H9 (cell line): ENCODE measurements around the gene IMPDH2. TPM values are rescaled to one million over a fixed set of nuclear protein-coding genes. Genes with fewer than 3 reads are reported as not detected.

Source experiments
- DNase-seq: peaks from one replicate; pipeline ENCODE4 v3.0.0-alpha.2; 2017
- H2AFZ ChIP-seq: one replicate; pipeline ENCODE4 v1.6.1; 2013; ENCODE audit warnings: mild to moderate bottlenecking, low read length, control low read depth, moderate library complexity
- H2AK5ac ChIP-seq: 2 replicates; pipeline ENCODE4 v1.6.1; 2013; ENCODE audit warnings: low read length, control low read depth, mixed read lengths; ENCODE audit not compliant: insufficient read length
- H2BK120ac ChIP-seq: one replicate; pipeline ENCODE4 v1.6.1; 2013; ENCODE audit warnings: low read depth, mild to moderate bottlenecking, low read length, control low read depth, inconsistent platforms; ENCODE audit not compliant: poor library complexity, severe bottlenecking
- H2BK12ac ChIP-seq: 2 replicates; pipeline ENCODE4 v1.6.1; 2013; ENCODE audit warnings: low read length, control low read depth, mixed read lengths, low read depth; ENCODE audit not compliant: insufficient read length
- H2BK15ac ChIP-seq: 2 replicates; pipeline ENCODE4 v1.6.1; 2013; ENCODE audit warnings: low read depth, low read length, control low read depth
- H2BK20ac ChIP-seq: one replicate; pipeline ENCODE4 v1.6.1; 2013; ENCODE audit warnings: low read depth, mild to moderate bottlenecking, low read length, control low read depth, inconsistent platforms; ENCODE audit not compliant: poor library complexity, severe bottlenecking
- H2BK5ac ChIP-seq: 2 replicates; pipeline ENCODE4 v1.6.1; 2013; ENCODE audit warnings: low read length, control low read depth, mixed read lengths; ENCODE audit not compliant: insufficient read length
- H3K14ac ChIP-seq: 2 replicates; pipeline ENCODE4 v1.6.1; 2013; ENCODE audit warnings: low read length, control low read depth; ENCODE audit not compliant: insufficient read depth
- H3K18ac ChIP-seq: 2 replicates; pipeline ENCODE4 v1.6.1; 2013; ENCODE audit warnings: low read depth, mild to moderate bottlenecking, mixed read lengths, low read length, control low read depth; ENCODE audit not compliant: insufficient read length
- H3K23ac ChIP-seq: 2 replicates; pipeline ENCODE4 v1.6.1; 2013; ENCODE audit warnings: low read length, control low read depth, mixed read lengths, low read depth; ENCODE audit not compliant: insufficient read length
- H3K23me2 ChIP-seq: 2 replicates; pipeline ENCODE4 v1.6.1; 2013; ENCODE audit warnings: low read depth, mild to moderate bottlenecking, mixed read lengths, low read length, control low read depth; ENCODE audit not compliant: insufficient read length, poor library complexity, severe bottlenecking
- H3K27ac ChIP-seq: 2 replicates; pipeline ENCODE4 v1.5.1; 2013; ENCODE audit warnings: low read length, control low read depth, mixed read lengths, low read depth; ENCODE audit not compliant: insufficient read length
- H3K27me3 ChIP-seq: 2 replicates; pipeline ENCODE4 v1.6.1; 2013; ENCODE audit warnings: low read length, control low read depth, inconsistent platforms; ENCODE audit not compliant: insufficient read depth
- H3K4ac ChIP-seq: 2 replicates; pipeline ENCODE4 v1.6.1; 2013; ENCODE audit warnings: low read depth, mild to moderate bottlenecking, control low read depth, inconsistent platforms, low read length, moderate library complexity
- H3K4me1 ChIP-seq: 2 replicates; pipeline ENCODE4 v1.6.1; 2013; ENCODE audit warnings: low read length, control low read depth, inconsistent platforms; ENCODE audit not compliant: insufficient read depth
- H3K4me2 ChIP-seq: 2 replicates; pipeline ENCODE4 v1.6.1; 2013; ENCODE audit warnings: low read length, control low read depth, mixed read lengths; ENCODE audit not compliant: insufficient read length, insufficient read depth
- H3K56ac ChIP-seq: 2 replicates; pipeline ENCODE4 v1.6.1; 2013; ENCODE audit warnings: low read depth, mild to moderate bottlenecking, mixed read lengths, low read length, control low read depth; ENCODE audit not compliant: insufficient read length
- H3K79me1 ChIP-seq: 2 replicates; pipeline ENCODE4 v1.6.1; 2013; ENCODE audit warnings: low read depth, mild to moderate bottlenecking, moderate library complexity, low read length, control low read depth, inconsistent platforms; ENCODE audit not compliant: insufficient read depth, poor library complexity, severe bottlenecking
- H3K79me2 ChIP-seq: 2 replicates; pipeline ENCODE4 v1.6.1; 2013; ENCODE audit warnings: low read length, control low read depth, inconsistent platforms; ENCODE audit not compliant: insufficient read depth
- H3K9ac ChIP-seq: 2 replicates; pipeline ENCODE4 v1.6.1; 2013; ENCODE audit warnings: low read length, control low read depth, mixed read lengths; ENCODE audit not compliant: insufficient read length; ENCODE audit errors: extremely low read depth
- H3K9me3 ChIP-seq: one replicate; pipeline ENCODE4 v1.6.1; 2013; ENCODE audit warnings: low read depth, low read length, inconsistent platforms; ENCODE audit not compliant: control insufficient read depth
- H3T11ph ChIP-seq: one replicate; pipeline ENCODE4 v1.6.1; 2013; ENCODE audit warnings: mild to moderate bottlenecking, low read length, control low read depth, inconsistent platforms
- H4K20me1 ChIP-seq: one replicate; pipeline ENCODE4 v1.6.1; 2013; ENCODE audit not compliant: control insufficient read depth, insufficient read length, insufficient read depth
- H4K5ac ChIP-seq: 2 replicates; pipeline ENCODE4 v1.6.1; 2013; ENCODE audit warnings: low read depth, mild to moderate bottlenecking, mixed read lengths, low read length, control low read depth; ENCODE audit not compliant: insufficient read length
- H4K8ac ChIP-seq: replicated peaks from 2 replicates; pipeline ENCODE4 v1.6.1; 2013; ENCODE audit warnings: low read length, control low read depth, mixed read lengths, low read depth; ENCODE audit not compliant: insufficient read length
- H4K91ac ChIP-seq: 2 replicates; pipeline ENCODE4 v1.6.1; 2013; ENCODE audit warnings: low read depth, mild to moderate bottlenecking, moderate library complexity, mixed read lengths, low read length, control low read depth; ENCODE audit not compliant: insufficient read length
- H3K27ac Mint-ChIP-seq, 3 experiments: 2 replicates in 2 of 3; 3 replicates in 1 of 3; pipeline ENCODE4 v1.8.0; 2020 to 2021; ENCODE audit warnings: mixed read lengths in 3 of 3, mild to moderate bottlenecking in 1 of 3, moderate library complexity in 1 of 3
- H3K27me3 Mint-ChIP-seq: 2 replicates; pipeline ENCODE4 v1.8.0; 2021; ENCODE audit warnings: low read depth, mild to moderate bottlenecking, moderate library complexity, mixed read lengths
- H3K36me3 Mint-ChIP-seq, 3 experiments: 2 replicates in 2 of 3; 3 replicates in 1 of 3; pipeline ENCODE4 v1.8.0; 2020 to 2021; ENCODE audit warnings: low read depth in 3 of 3, mixed read lengths in 3 of 3; ENCODE audit not compliant: insufficient read depth in 1 of 3
- H3K4me1 Mint-ChIP-seq, 2 experiments: 2 replicates each; pipeline ENCODE4 v1.8.0; 2020; ENCODE audit warnings: mixed read lengths in 2 of 2
- H3K4me3 Mint-ChIP-seq, 2 experiments: 2 replicates in 1 of 2; 3 replicates in 1 of 2; pipeline ENCODE4 v1.8.0; 2020 to 2021; ENCODE audit warnings: mild to moderate bottlenecking in 2 of 2, mixed read lengths in 2 of 2, moderate library complexity in 1 of 2
- H3K9me3 Mint-ChIP-seq, 2 experiments: 2 replicates in 1 of 2; 3 replicates in 1 of 2; pipeline ENCODE4 v1.8.0; 2020; ENCODE audit warnings: mild to moderate bottlenecking in 2 of 2, mixed read lengths in 2 of 2, moderate library complexity in 1 of 2
- WGBS: extraction: QIAGEN DNeasy Blood & Tissue Kit; methylation state at CpG from one replicate; pipeline ENCODE4 v1.1.7; 2013; ENCODE audit warnings: missing lambda C conversion rate, low lambda C conversion rate, mixed read lengths; ENCODE audit not compliant: insufficient read length; ENCODE audit errors: extremely low coverage; 5-methylcytosine and 5-hydroxymethylcytosine counted together
- total RNA-seq: library from RNA; stranded (reverse); gene quantifications from 2 replicates; pipeline ENCODE4 v1.2.1, GENCODE V29; 2021
- TF ChIP-seq, protein P1 (sequence below): fragments of 200-600 bp; sonication (generic); conservative IDR thresholded peaks from 3 replicates; pipeline ENCODE4 v1.8.0; 2021; ENCODE audit warnings: antibody characterized with exemption, mild to moderate bottlenecking

IMPDH2 gene
- total RNA-seq, 1 experiment from 2014 or later, result 408 TPM

DNA sequence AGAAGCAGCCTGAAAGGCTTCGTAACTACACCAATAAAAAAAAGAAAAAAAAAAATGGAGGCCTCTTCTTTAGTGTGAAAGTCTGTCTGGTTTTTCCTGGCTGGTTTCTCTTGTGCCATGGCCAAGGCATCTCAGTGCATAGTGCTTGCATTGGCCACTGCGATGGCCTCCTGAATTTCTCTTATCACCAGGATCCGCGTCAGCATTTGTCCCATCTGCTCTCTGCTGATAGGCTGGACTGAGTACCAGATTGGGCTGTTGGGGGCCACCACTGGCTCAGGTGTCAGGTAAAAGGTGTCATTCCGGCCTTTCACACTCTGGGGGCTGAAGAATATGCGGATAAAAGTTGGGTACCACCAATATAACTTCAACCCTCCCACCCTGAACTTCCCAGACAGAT, 1.1 kb upstream of the IMPDH2 start:
- TF ChIP-seq, protein P1, sequence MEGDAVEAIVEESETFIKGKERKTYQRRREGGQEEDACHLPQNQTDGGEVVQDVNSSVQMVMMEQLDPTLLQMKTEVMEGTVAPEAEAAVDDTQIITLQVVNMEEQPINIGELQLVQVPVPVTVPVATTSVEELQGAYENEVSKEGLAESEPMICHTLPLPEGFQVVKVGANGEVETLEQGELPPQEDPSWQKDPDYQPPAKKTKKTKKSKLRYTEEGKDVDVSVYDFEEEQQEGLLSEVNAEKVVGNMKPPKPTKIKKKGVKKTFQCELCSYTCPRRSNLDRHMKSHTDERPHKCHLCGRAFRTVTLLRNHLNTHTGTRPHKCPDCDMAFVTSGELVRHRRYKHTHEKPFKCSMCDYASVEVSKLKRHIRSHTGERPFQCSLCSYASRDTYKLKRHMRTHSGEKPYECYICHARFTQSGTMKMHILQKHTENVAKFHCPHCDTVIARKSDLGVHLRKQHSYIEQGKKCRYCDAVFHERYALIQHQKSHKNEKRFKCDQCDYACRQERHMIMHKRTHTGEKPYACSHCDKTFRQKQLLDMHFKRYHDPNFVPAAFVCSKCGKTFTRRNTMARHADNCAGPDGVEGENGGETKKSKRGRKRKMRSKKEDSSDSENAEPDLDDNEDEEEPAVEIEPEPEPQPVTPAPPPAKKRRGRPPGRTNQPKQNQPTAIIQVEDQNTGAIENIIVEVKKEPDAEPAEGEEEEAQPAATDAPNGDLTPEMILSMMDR, result no peak
- Histone ChIP-seq H2BK20ac (no peak overlapping the region), H2BK120ac (no peak overlapping the region), H3K4me2 (no peak overlapping the region), H3K56ac (no peak overlapping the region), H4K91ac (no peak overlapping the region), H2AK5ac (no peak overlapping the region), H3T11ph (no peak overlapping the region), H2BK15ac (no peak overlapping the region), H3K9me3 (no peaks in the 10 kb centered on the region), H3K23ac (no peak overlapping the region), H2BK5ac (no peak overlapping the region), H3K14ac (no peak overlapping the region), H4K8ac (no peak overlapping the region), H3K9ac (no peak overlapping the region), H2BK12ac (no peak overlapping the region), H3K27ac (no peak overlapping the region), H2AFZ (no peak overlapping the region), H3K79me1 (no peaks in the 10 kb centered on the region), H3K23me2 (peaks cover 3% of the 10 kb centered on the region), H3K4ac (no peak overlapping the region), H3K4me1 (no peaks in the 10 kb centered on the region; the same call in 1 of the 2 replicates), H3K18ac (no peak overlapping the region), H3K27me3 (no peaks in the 10 kb centered on the region), H4K20me1 (peaks cover 7% of the 10 kb centered on the region), H3K79me2 (no peaks in the 10 kb centered on the region), H4K5ac (no peak overlapping the region)
- Mint-ChIP-seq H3K27ac (peak overlapping the region in 1 of 3 experiments; percentile 48; a peak in 1 of 7 replicates), H3K4me1 (peaks cover 13 to 20% of the 10 kb centered on the region in 2 experiments), H3K9me3 (no peaks in the 10 kb centered on the region), H3K4me3 (peak overlapping the region in 1 of 2 experiments; percentile 61; a peak in 1 of 5 replicates), H3K27me3 (no peaks in the 10 kb centered on the region; the same call in none of the 2 replicates), H3K36me3 (peaks cover 56 to 91% (median 75%) of the 10 kb centered on the region in 3 experiments)
- DNase-seq, result no peak
- no CpG with 5 or more reads among the region's 6 CpGs for WGBS
